OCI-M2 (cell line): Measurements from ENCODE around the gene SMARCD2.
"Not testable (repeated sequence)": the region's sequence is repeated elsewhere in the genome, so short reads cannot be mapped to it uniquely, and the experiment has no call there.

Experiments
- DNase-seq: peaks from one replicate; lab custom pipeline; 2025; ENCODE audit not compliant: unreplicated experiment; lab: John Stamatoyannopoulos, UW

SMARCD2 gene

GRCh38 chr17:63853260-63853659 is 10.8 kb upstream of the SMARCD2 start:
- DNase-seq: no peak

- no peak for DNase-seq
These were observed 7.9 kb upstream of the SMARCD2 start for GRCh38 chr17:63850401-63850800.

GRCh38 chr17:63848834-63849689 is 6.6 kb upstream of the SMARCD2 start:
- DNase-seq: peak; percentile 50

GRCh38 chr17:63847525-63848249 is 5.2 kb upstream of the SMARCD2 start:
- DNase-seq: no peak

- no peak for DNase-seq
These were observed 3.0 kb upstream of the SMARCD2 start for GRCh38 chr17:63845509-63845908.

GRCh38 chr17:63843910-63844677 is 1.6 kb upstream of the SMARCD2 start:
- no peak for DNase-seq

- not testable (repeated sequence) for DNase-seq
These were observed 953 bp upstream of the SMARCD2 start for GRCh38 chr17:63843387-63843888.

- no peak for DNase-seq
These were observed 329 bp downstream of the SMARCD2 start for GRCh38 chr17:63842173-63842539.

GRCh38 chr17:63841350-63842172 is 924 bp downstream of the SMARCD2 start:
- DNase-seq: no peak

- no peak for DNase-seq
These were observed 1.7 kb downstream of the SMARCD2 start for GRCh38 chr17:63840591-63841349.

- no peak for DNase-seq
These were observed 3.8 kb downstream of the SMARCD2 start for GRCh38 chr17:63838631-63839171.

GRCh38 chr17:63837962-63838600 is 4.4 kb downstream of the SMARCD2 start:
- no peak for DNase-seq

GRCh38 chr17:63837480-63837879 is 5.0 kb downstream of the SMARCD2 start:
- no peak for DNase-seq

GRCh38 chr17:63836811-63837210 is 5.7 kb downstream of the SMARCD2 start:
- DNase-seq: no peak

GRCh38 chr17:63835167-63835720 is 7.2 kb downstream of the SMARCD2 start:
- no peak for DNase-seq

GRCh38 chr17:63834431-63835166 is 7.9 kb downstream of the SMARCD2 start:
- peak; percentile 50 for DNase-seq

- no peak for DNase-seq
These were observed 8.6 kb downstream of the SMARCD2 start for GRCh38 chr17:63833741-63834373.
